B cell (primary cell): ENCODE measurements around the gene ROR2. TPM values are rescaled to one million over a fixed set of nuclear protein-coding genes. Genes with fewer than 3 reads are reported as not detected.

Source experiments
- ATAC-seq: fragments of 200-7000 bp; cut with Tn5 transposase; one replicate; pipeline ENCODE4 v1.10.0; 2021; ENCODE audit warnings: low read depth, mild to moderate bottlenecking, moderate number of reproducible peaks, moderate library complexity
- CTCF ChIA-PET: fragments of 350-600 bp; sonication (Branson Sonifier 250); formaldehyde crosslinking; loops from one replicate; lab custom pipeline; 2021; ENCODE audit warnings: antibody characterized with exemption, inconsistent platforms; lab: Charles Lee
- POLR2A ChIA-PET: fragments of 350-600 bp; sonication (Branson Sonifier 250); formaldehyde crosslinking; loops from one replicate; lab custom pipeline; 2021; ENCODE audit warnings: antibody characterized with exemption; lab: Charles Lee
- DNase-seq: peaks from one replicate; pipeline ENCODE4 v3.0.0; 2013
- H2AFZ ChIP-seq: 2 replicates; pipeline ENCODE4 v1.6.1; 2012; ENCODE audit warnings: mild to moderate bottlenecking, low read depth, low read length; ENCODE audit not compliant: insufficient read depth, poor library complexity, severe bottlenecking
- H3K27ac ChIP-seq, 2 donors: 1 replicate in 1 of 2; 2 replicates in 1 of 2; pipeline ENCODE4 v1.5.1; 2012 to 2013; ENCODE audit warnings: low read length in 2 of 2, mild to moderate bottlenecking in 2 of 2, moderate library complexity in 1 of 2
- H3K27me3 ChIP-seq, 4 experiments: fragments of 200-600 bp in 1 of 4; sonication (generic) in 1 of 4; replicated peaks in 1 of 4; 1 replicate in 2 of 4; 2 replicates in 2 of 4; pipeline versions ENCODE4 v1.6.1 to v1.7.0; 2013 to 2016; ENCODE audit warnings: low read length in 3 of 4, mild to moderate bottlenecking in 2 of 4, mixed read lengths in 1 of 4, moderate library complexity in 1 of 4; ENCODE audit not compliant: insufficient read depth in 4 of 4, control insufficient read depth in 3 of 4; ENCODE audit errors: control extremely low read depth in 1 of 4
- H3K36me3 ChIP-seq, 2 experiments: replicated peaks in 1 of 2; 1 replicate in 1 of 2; 2 replicates in 1 of 2; pipeline versions ENCODE4 v1.6.1 to v1.7.1; 2013; ENCODE audit warnings: low read length in 1 of 2; ENCODE audit not compliant: insufficient read depth in 2 of 2, control insufficient read depth in 1 of 2; ENCODE audit errors: control extremely low read depth in 1 of 2, extremely low read depth in 1 of 2
- H3K4me1 ChIP-seq, 2 donors: fragments of 200-600 bp in 1 of 2; sonication (generic) in 1 of 2; 1 replicate in 1 of 2; 2 replicates in 1 of 2; pipeline versions ENCODE4 v1.5.1 to v1.6.1; 2013 to 2017; ENCODE audit warnings: low read length in 2 of 2; ENCODE audit not compliant: control insufficient read depth in 2 of 2, insufficient read depth in 2 of 2
- H3K4me2 ChIP-seq: replicated peaks from 2 replicates; pipeline ENCODE3; 2012; ENCODE audit warnings: mild to moderate bottlenecking, low read depth, low read length; ENCODE audit not compliant: poor library complexity, severe bottlenecking
- H3K4me3 ChIP-seq, 5 experiments: fragments of 200-600 bp in 1 of 5; sonication (generic) in 1 of 5; 1 replicate in 3 of 5; 2 replicates in 2 of 5; pipeline versions ENCODE4 v1.5.1 to v1.7.0; 2011 to 2016; ENCODE audit warnings: low read length in 4 of 5, mild to moderate bottlenecking in 4 of 5, low read depth in 2 of 5, control low read depth in 1 of 5, moderate library complexity in 1 of 5; ENCODE audit not compliant: insufficient read depth in 1 of 5; ENCODE audit errors: control extremely low read depth in 1 of 5, extremely low read depth in 1 of 5
- H3K79me2 ChIP-seq: fragments of 200-600 bp; sonication (generic); one replicate; pipeline ENCODE4 v1.6.0; 2016; ENCODE audit warnings: low read length; ENCODE audit not compliant: control insufficient read depth, insufficient read depth
- H3K9ac ChIP-seq: fragments of 200-600 bp; sonication (generic); 2 replicates; pipeline ENCODE4 v1.6.1; 2017; ENCODE audit warnings: mild to moderate bottlenecking, low read length, moderate library complexity
- H3K9me3 ChIP-seq, 3 donors: one replicate each; pipeline versions ENCODE4 v1.6.1 to v1.7.1; 2013; ENCODE audit warnings: low read length in 2 of 3; ENCODE audit not compliant: control insufficient read depth in 2 of 3, insufficient read depth in 1 of 3; ENCODE audit errors: control extremely low read depth in 1 of 3
- H4K20me1 ChIP-seq: 2 replicates; pipeline ENCODE4 v1.6.0; 2012; ENCODE audit warnings: mild to moderate bottlenecking, low read length; ENCODE audit not compliant: insufficient read depth, control insufficient read depth, poor library complexity, severe bottlenecking
- H3K27ac Mint-ChIP-seq: one replicate; pipeline ENCODE4 v1.8.0; 2021; ENCODE audit warnings: mixed read lengths
- H3K27me3 Mint-ChIP-seq: one replicate; pipeline ENCODE4 v1.8.0; 2021; ENCODE audit warnings: mixed read lengths
- H3K4me1 Mint-ChIP-seq: one replicate; pipeline ENCODE4 v1.8.0; 2021; ENCODE audit warnings: mixed read lengths
- H3K4me3 Mint-ChIP-seq: one replicate; pipeline ENCODE4 v1.8.0; 2021; ENCODE audit warnings: mixed read lengths
- H3K9me3 Mint-ChIP-seq: one replicate; pipeline ENCODE4 v1.8.0; 2022; ENCODE audit warnings: mixed read lengths; ENCODE audit not compliant: insufficient read depth
- CTCF ChIP-seq: fragments of 200-600 bp; IDR thresholded peaks from one replicate; pipeline ENCODE4 v1.8.0; 2022; ENCODE audit warnings: antibody characterized with exemption, mild to moderate bottlenecking
- EZH2 ChIP-seq: IDR thresholded peaks from 2 replicates; pipeline ENCODE4 v1.6.1; 2012; ENCODE audit warnings: borderline replicate concordance, low read depth, mild to moderate bottlenecking, moderate library complexity, low read length; ENCODE audit not compliant: insufficient read depth, poor library complexity, severe bottlenecking
- WGBS: methylation state at CpG from one replicate; pipeline ENCODE4 v1.1.5; 2013; ENCODE audit warnings: missing lambda C conversion rate; ENCODE audit not compliant: insufficient coverage; 5-methylcytosine and 5-hydroxymethylcytosine counted together
- intact Hi-C: fragments of 100-400 bp; cut with micrococcal nuclease; formaldehyde crosslinking; loops from one replicate; pipeline ENCODE4 v1.10.0; 2022
- polyA plus RNA-seq: library from polyadenylated mRNA; depleted of rRNA; stranded (reverse); fragments of >200 nt; gene quantifications from 2 replicates; pipeline ENCODE4 v1.2.3, GENCODE V29; 2012
- total RNA-seq, 2 donors: library from RNA; stranded (reverse); fragments of 120-200 nt in 1 of 2; gene quantifications; 1 replicate in 1 of 2; 2 replicates in 1 of 2; pipeline versions ENCODE4 v1.2.3 to v1.2.4, GENCODE V29; 2013 to 2022

ROR2 gene
- total and polyA plus RNA-seq, 2 donors (not counting 1 experiment from before 2014, with no cell fraction given) = 0.21 to 0.49 TPM

- Histone ChIP-seq H3K36me3 (no peaks in the 10 kb centered on the region), H3K79me2 (no peaks in the 10 kb centered on the region), H3K27me3 (peaks cover 0 to 6% (median 0%) of the 10 kb centered on the region in 4 experiments), H3K4me3 (no peak overlapping the region), H2AFZ (no peak overlapping the region), H3K4me1 (peaks cover 5 to 13% of the 10 kb centered on the region in 2 donors), H4K20me1 (no peaks in the 10 kb centered on the region), H3K9me3 (no peaks in the 10 kb centered on the region), H3K27ac (no peak overlapping the region), H3K4me2 (no peak overlapping the region), H3K9ac (no peak overlapping the region)
- Mint-ChIP-seq H3K4me1 (peaks cover 25% of the 10 kb centered on the region), H3K4me3 (no peak overlapping the region), H3K9me3 (no peaks in the 10 kb centered on the region), H3K27me3 (peaks cover 24% of the 10 kb centered on the region), H3K27ac (no peak overlapping the region)
- ATAC-seq = no peak
- DNase-seq = no peak
- intact Hi-C loops = no loop called here
- CTCF ChIA-PET = no interaction called here
- POLR2A ChIA-PET = no interaction called here
- TF ChIP-seq CTCF = no peak
- no peak for TF ChIP-seq EZH2
- 86% methylated on average over 7 of the region's 7 CpGs for WGBS
Measured at GRCh38 chr9:91835632-91836031, 114.4 kb downstream of the ROR2 start.

GRCh38 chr9:91835216-91835615 is 114.8 kb downstream of the ROR2 start:
- POLR2A ChIA-PET = no interaction called here
- Histone ChIP-seq H3K27me3 (peaks cover 0 to 3% (median 0%) of the 10 kb centered on the region in 4 experiments), H3K79me2 (no peaks in the 10 kb centered on the region), H3K9me3 (no peaks in the 10 kb centered on the region), H3K27ac (no peak overlapping the region), H3K4me3 (no peak overlapping the region), H3K36me3 (no peaks in the 10 kb centered on the region), H2AFZ (no peak overlapping the region), H3K4me1 (peaks cover 5 to 11% of the 10 kb centered on the region in 2 donors), H4K20me1 (no peaks in the 10 kb centered on the region), H3K4me2 (no peak overlapping the region), H3K9ac (no peak overlapping the region)
- 84% methylated on average over 5 of the region's 5 CpGs for WGBS
- DNase-seq (no peak), ATAC-seq (no peak)
- CTCF ChIA-PET = no interaction called here
- H3K4me3 Mint-ChIP-seq = no peak overlapping the region
- H3K4me1 Mint-ChIP-seq = peaks cover 25% of the 10 kb centered on the region
- H3K9me3 Mint-ChIP-seq = no peaks in the 10 kb centered on the region
- intact Hi-C loops = no loop called here
- no peak overlapping the region for H3K27ac Mint-ChIP-seq
- TF ChIP-seq EZH2 = no peak
- no peak for TF ChIP-seq CTCF
- H3K27me3 Mint-ChIP-seq = peaks cover 21% of the 10 kb centered on the region
